VCaP (cell line): ENCODE data around the gene BID.

Source experiments
- H3K27ac ChIP-seq: fragments of 450-650 bp; 2 replicates; pipeline ENCODE4 v1.5.1; 2017
- TF ChIP-seq, protein P1 (sequence below): fragments of 450-650 bp; conservative IDR thresholded peaks from 2 replicates; pipeline ENCODE4 v1.5.1; 2017; ENCODE audit warnings: mild to moderate bottlenecking, moderate library complexity

BID gene

DNA sequence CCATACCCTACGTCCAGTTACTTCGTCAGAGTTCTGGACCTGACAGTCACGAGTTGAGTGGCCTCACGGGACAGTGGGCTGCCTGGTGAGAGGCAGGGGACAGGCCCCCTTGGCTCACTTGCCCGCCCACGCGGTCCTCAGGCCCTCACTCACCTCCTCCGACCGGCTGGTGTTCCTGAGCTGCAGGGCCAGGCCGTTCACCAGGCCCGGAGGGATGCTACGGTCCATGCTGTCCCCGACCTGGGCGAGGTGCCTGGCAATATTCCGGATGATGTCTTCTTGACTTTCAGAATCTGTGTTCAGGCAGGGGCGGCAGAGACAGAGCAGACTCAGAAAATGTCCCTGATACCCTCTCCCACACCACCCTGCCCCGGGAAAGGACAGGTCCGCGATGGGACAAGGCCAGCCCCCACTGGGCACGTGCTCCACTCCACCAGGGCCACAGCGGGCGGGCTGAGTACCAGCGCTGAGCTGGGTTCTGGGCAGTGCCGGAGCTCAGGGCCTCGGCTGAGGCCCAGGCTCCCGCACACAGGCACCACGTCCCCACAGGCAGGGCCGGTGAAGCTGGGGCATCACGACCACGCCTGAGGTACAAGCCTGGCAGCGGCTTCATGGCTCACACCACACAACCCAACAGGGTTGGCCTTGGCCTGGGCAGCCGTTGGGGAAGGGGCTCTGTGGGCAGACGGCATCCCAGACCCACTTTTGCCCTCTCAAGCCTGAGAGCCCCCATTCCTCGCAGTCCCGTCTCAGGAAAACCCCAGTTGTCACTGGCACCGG lies 34.9 kb downstream of the BID start:
- TF ChIP-seq, protein P1, sequence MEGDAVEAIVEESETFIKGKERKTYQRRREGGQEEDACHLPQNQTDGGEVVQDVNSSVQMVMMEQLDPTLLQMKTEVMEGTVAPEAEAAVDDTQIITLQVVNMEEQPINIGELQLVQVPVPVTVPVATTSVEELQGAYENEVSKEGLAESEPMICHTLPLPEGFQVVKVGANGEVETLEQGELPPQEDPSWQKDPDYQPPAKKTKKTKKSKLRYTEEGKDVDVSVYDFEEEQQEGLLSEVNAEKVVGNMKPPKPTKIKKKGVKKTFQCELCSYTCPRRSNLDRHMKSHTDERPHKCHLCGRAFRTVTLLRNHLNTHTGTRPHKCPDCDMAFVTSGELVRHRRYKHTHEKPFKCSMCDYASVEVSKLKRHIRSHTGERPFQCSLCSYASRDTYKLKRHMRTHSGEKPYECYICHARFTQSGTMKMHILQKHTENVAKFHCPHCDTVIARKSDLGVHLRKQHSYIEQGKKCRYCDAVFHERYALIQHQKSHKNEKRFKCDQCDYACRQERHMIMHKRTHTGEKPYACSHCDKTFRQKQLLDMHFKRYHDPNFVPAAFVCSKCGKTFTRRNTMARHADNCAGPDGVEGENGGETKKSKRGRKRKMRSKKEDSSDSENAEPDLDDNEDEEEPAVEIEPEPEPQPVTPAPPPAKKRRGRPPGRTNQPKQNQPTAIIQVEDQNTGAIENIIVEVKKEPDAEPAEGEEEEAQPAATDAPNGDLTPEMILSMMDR = no peak
- H3K27ac ChIP-seq = no peak overlapping the region

DNA sequence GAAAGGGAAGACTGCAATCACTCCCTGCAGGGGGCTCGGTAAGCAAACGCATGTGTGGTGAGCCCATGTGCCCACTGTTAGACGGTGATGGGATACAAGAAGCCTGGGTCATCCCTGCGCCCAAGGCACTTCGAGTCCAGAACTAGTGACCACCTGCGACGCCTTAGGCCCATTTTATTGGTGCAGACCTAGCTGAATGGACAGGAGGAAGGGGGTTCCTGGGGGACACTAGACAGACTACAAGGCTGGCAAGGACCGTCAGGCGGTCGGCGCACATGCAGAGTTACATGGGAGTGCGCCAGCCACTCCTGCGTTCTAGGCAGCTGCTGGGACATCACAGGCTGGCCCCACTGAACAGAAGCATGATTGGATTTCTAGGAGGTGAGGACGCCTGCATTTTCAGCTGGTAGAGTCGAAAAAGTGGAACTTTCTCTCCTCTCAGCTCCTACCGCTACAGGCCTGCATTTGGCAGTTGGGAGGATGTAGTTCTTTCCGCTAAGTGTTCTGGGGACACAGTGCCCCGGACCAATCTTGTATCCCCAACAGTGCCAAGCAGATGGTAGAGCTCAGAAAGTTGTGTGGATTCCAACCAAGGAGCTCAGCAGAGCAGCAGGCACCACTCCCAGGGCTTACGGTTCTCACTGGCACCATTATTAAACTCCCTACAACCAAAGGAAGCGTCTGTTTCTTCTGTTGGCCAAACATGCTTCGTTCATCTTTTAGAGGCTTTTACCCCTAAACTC lies 35.7 kb downstream of the BID start:
- TF ChIP-seq, protein P1 = no peak
- no peak overlapping the region for H3K27ac ChIP-seq

DNA sequence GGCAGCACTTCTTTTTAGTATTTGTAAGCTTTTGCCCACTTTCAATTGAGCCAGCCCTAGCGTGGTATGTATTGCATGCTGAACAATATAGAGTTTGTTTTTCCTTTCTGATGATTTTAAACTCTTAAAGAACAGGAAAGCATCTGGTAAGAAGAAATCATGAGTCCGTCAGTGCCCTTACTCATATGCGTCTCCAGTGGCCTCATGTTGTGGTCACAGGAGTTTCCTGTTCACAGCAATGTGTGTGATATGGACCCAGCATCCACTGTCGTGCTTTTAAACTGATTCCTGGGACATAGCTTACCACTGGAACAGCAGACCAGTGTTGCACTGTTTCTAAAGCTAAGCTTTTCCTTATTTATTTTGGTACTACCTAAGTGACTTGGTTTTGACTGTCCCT lies 40.1 kb downstream of the BID start:
- no peak overlapping the region for H3K27ac ChIP-seq
- TF ChIP-seq, protein P1 = no peak

DNA sequence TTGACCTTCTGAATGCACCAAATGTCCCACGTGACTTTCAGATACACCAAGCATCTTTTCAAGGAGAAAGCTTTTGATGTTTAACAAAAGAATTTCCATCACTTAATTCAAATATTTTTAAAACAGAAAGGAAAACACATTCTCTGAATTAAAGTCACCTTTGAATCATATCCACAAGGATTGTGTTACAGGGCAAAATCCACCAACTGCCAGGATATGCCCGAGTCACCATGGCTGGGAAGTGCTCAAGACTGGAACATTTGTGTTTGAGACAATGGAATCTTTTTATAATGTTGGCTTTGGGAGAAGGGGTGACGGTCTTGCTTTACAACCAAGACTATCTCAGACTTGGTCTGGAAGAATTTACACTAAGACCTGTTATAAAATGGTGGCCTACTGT lies 40.8 kb downstream of the BID start:
- TF ChIP-seq, protein P1 = no peak
- no peak overlapping the region for H3K27ac ChIP-seq

DNA sequence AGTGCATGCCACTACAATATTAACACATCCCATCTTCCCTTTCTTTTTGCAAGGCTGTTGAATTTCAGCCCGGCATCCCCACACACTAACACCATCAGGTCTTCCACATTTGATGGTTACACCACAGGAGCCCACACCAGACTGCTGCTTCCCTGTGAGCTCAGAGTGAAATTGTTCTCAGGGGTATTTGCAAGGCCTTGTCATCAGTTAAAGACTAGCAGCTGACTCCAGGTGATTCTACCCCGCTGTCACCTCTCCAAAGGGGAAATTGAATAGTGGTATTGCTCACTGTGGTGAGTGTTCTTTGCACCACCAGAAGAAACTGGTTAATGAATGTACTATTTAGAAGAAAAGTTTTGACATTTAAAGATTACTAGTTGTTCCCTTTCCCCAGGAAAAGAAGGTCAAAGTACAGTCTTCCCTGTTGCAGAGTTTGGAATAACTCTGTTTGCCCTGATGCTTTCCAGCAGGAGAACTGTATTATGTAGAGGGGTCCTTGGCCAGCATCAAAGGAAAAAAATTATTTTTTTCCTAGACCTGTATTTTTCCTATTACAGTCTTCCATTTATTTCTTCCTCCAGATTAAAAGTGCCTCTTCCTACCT lies 41.9 kb downstream of the BID start:
- TF ChIP-seq, protein P1 = no peak
- no peak overlapping the region for H3K27ac ChIP-seq

DNA sequence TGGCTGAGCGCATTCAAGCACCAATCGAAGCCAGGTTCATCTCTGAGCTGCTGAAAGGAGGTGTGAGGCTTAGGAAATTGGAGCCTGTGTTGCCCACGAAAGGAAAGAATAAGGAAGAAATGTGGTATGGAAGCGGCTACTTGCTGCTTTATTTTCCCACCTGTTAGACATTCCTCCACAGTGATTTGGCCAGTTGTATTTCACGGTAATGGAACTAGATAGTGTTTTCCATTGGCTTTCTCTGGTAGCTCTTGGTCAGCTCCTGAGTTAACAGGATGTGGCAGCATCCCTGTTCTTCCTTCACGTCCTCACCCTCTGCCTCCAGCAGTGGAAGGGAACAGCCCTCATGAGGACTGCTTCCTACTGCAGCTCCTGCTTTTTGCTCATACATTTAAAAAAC lies 44.7 kb downstream of the BID start:
- H3K27ac ChIP-seq = no peak overlapping the region
- TF ChIP-seq, protein P1 = no peak

DNA sequence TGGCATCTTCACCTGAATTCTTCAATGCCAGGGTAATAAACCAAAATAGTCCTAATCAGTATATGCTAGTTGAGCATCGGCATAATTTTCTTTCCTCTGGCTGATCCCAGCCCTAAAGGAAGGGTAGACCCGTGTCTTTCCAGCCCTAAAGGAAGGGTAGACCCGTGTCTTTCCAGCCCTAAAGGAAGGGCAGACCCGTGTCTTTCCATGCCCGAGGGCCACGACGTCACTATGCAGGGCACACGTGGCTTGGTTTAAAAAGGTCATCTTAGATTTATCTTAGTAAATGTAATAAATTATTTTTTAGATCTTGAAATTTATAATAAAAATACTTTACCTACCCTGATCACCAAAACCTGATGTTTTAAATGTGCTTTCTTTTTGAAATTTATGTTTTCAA lies 45.5 kb downstream of the BID start:
- TF ChIP-seq, protein P1 = no peak
- no peak overlapping the region for H3K27ac ChIP-seq
